ENCODE measurements around the gene EXOC1. TPM values are rescaled to one million over a fixed set of nuclear protein-coding genes. Genes with fewer than 3 reads are reported as not detected.
"Not testable (repeated sequence)": the region's sequence is repeated elsewhere in the genome, so short reads cannot be mapped to it uniquely, and the experiment has no call there.

Gene EXOC1
- total RNA-seq, 4 donors from 2014 or later: 26.2 to 60.8 (median 43.1) TPM

DNA sequence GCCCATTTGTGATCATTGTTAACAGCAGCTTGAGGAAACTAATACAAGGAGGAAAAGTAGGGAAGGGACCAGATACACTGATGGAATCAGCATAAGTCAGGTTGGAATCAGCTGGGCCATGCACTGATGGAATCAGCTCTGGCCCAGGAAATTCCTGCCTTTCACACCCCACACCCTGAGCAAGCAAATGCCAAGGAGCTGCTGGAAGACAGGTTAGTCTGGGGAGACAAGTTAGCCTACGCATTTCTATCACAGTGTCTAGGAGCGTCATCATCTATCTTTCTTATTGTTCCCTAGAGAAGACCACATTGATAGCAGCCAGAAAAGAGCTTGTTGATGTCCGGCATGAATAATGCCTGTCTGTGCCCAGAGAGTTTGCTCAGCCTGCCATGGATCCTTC, 79.1 kb downstream of the EXOC1 start:
- intact Hi-C loops (cut with DNase I; ENCODE audit: low total_unique reads) (no loop called here), in situ Hi-C loops (cut with MboI; ENCODE audit: low pct_ligation_motif_present in 1 of 4, low pct_unique_long_range_greater_than_20kb in 1 of 4, low sequenced_read_pairs in 3 of 4) (loop anchor here in 3 of 4 donors (25.0 kb wide), 1 partner anchor 380 kb away; no protein-coding TSS in a partner anchor)
- 92% methylated on average over 3 of the region's 3 CpGs; no CpG with 5 or more reads in 1 of the 2 donors for WGBS, 2 donors (ENCODE audit: low coverage in 1 of 2)
- DNase-seq: no peak
- Histone ChIP-seq H3K27me3 (no peaks in the 10 kb centered on the region), H3K27ac (no peak overlapping the region), H3K4me3 (no peak overlapping the region), H3K36me3 (no peaks in the 10 kb centered on the region), H3K9me3 (peaks cover 0 to 8% of the 10 kb centered on the region in 2 donors), H3K4me1 (no peaks in the 10 kb centered on the region)
- no peak for TF ChIP-seq POLR2A (IDR thresholded peaks at IDR 0.05)
- TF ChIP-seq, protein P1, sequence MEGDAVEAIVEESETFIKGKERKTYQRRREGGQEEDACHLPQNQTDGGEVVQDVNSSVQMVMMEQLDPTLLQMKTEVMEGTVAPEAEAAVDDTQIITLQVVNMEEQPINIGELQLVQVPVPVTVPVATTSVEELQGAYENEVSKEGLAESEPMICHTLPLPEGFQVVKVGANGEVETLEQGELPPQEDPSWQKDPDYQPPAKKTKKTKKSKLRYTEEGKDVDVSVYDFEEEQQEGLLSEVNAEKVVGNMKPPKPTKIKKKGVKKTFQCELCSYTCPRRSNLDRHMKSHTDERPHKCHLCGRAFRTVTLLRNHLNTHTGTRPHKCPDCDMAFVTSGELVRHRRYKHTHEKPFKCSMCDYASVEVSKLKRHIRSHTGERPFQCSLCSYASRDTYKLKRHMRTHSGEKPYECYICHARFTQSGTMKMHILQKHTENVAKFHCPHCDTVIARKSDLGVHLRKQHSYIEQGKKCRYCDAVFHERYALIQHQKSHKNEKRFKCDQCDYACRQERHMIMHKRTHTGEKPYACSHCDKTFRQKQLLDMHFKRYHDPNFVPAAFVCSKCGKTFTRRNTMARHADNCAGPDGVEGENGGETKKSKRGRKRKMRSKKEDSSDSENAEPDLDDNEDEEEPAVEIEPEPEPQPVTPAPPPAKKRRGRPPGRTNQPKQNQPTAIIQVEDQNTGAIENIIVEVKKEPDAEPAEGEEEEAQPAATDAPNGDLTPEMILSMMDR (IDR thresholded peaks at IDR 0.05): no peak
- TF ChIP-seq POLR2AphosphoS5 (IDR thresholded peaks at IDR 0.05): no peak
- no peak for TF ChIP-seq EP300 (IDR thresholded peaks at IDR 0.05; ENCODE audit: low read depth)

GRCh38 chr4:55933611-55934010, 80.2 kb downstream of the EXOC1 start:
- in situ Hi-C loops (cut with MboI; ENCODE audit: low pct_ligation_motif_present in 1 of 4, low pct_unique_long_range_greater_than_20kb in 1 of 4, low sequenced_read_pairs in 3 of 4): loop anchor here in 3 of 4 donors (25.0 kb wide), 1 partner anchor 379 kb away; no protein-coding TSS in a partner anchor
- TF ChIP-seq EP300 (IDR thresholded peaks at IDR 0.05; ENCODE audit: low read depth) (no peak), POLR2AphosphoS5 (IDR thresholded peaks at IDR 0.05) (no peak), POLR2A (IDR thresholded peaks at IDR 0.05) (no peak)
- TF ChIP-seq, protein P1 (IDR thresholded peaks at IDR 0.05): no peak
- H3K36me3 ChIP-seq: no peaks in the 10 kb centered on the region
- no peaks in the 10 kb centered on the region for H3K27me3 ChIP-seq
- no peaks in the 10 kb centered on the region for H3K4me1 ChIP-seq
- peaks cover 0 to 10% of the 10 kb centered on the region in 2 donors for H3K9me3 ChIP-seq
- no peak for DNase-seq
- no peak overlapping the region for H3K4me3 ChIP-seq
- WGBS, 2 donors (ENCODE audit: low coverage in 1 of 2): 82 to 88% methylated on average over 2 of the region's 2 CpGs
- no peak overlapping the region for H3K27ac ChIP-seq
- intact Hi-C loops (cut with DNase I; ENCODE audit: low total_unique reads): no loop called here

DNA sequence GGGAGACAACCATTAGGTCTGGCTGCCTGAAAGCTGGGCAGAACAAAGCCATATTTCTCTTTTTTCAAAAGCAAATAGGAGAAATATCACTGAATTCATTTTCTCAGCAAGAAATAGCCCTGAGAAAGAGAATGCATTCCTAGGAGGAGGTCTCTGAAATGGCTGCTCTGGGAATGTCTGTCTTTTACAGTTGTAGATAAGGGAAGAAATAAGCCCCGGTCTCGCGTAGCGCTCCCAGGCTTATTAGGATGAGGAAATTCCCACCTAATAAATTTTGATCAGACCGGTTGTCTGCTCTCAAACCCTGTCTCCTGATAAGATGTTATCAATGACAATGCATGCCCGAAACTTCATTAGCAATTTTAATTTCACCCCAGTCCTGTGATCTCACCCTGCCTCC, 82.5 kb downstream of the EXOC1 start:
- H3K36me3 ChIP-seq; intact Hi-C loops (cut with DNase I; ENCODE audit: low total_unique reads); H3K4me1 ChIP-seq; H3K27me3 ChIP-seq; H3K9me3 ChIP-seq; H3K4me3 ChIP-seq; H3K27ac ChIP-seq; DNase-seq: not testable (repeated sequence)
- 96 to 100% methylated on average over 2 to 6 of the region's 6 CpGs for WGBS, 2 donors (ENCODE audit: low coverage in 1 of 2)
- in situ Hi-C loops (cut with MboI; ENCODE audit: low pct_ligation_motif_present in 1 of 4, low pct_unique_long_range_greater_than_20kb in 1 of 4, low sequenced_read_pairs in 3 of 4): loop anchor here in 3 of 4 donors (25.0 kb wide), 1 partner anchor 376 kb away; no protein-coding TSS in a partner anchor

- Histone ChIP-seq H3K4me1 (no peaks in the 10 kb centered on the region), H3K36me3 (no peaks in the 10 kb centered on the region), H3K9me3 (peaks cover 0 to 10% of the 10 kb centered on the region in 2 donors), H3K27ac (no peak overlapping the region), H3K4me3 (no peak overlapping the region), H3K27me3 (no peaks in the 10 kb centered on the region)
- in situ Hi-C loops (cut with MboI; ENCODE audit: low pct_ligation_motif_present in 1 of 4, low pct_unique_long_range_greater_than_20kb in 1 of 4, low sequenced_read_pairs in 3 of 4) (loop anchor here in 3 of 4 donors (25.0 kb wide), 1 partner anchor 374 kb away; no protein-coding TSS in a partner anchor), intact Hi-C loops (cut with DNase I; ENCODE audit: low total_unique reads) (no loop called here)
- 89 to 100% methylated on average over 1 of the region's 1 CpG for WGBS, 2 donors (ENCODE audit: low coverage in 1 of 2)
- TF ChIP-seq POLR2A (IDR thresholded peaks at IDR 0.05) (no peak), POLR2AphosphoS5 (IDR thresholded peaks at IDR 0.05) (no peak), EP300 (IDR thresholded peaks at IDR 0.05; ENCODE audit: low read depth) (no peak)
- TF ChIP-seq, protein P1 (IDR thresholded peaks at IDR 0.05): no peak
- no peak for DNase-seq
Measured at GRCh38 chr4:55938481-55938880, 85.0 kb downstream of the EXOC1 start.

DNA sequence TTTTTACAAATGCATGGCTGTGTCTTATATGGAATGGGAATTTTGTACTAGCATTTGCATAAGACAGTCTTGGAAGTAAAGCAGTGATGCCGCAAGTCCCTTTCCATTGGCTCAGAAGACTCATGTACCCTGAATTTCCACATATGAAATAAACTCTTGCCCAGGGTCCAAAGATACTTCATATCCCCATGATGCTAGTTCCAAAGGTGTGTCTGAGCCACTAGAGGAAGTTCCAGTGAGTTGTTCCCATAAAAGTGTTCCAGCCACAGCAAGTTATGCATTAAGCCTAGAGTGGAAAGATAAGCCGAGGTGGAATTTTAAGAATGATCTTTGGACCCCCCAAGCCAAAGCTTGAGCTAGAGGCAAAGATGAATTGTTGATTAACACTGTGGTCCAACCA, 86.0 kb downstream of the EXOC1 start:
- Histone ChIP-seq H3K4me3 (no peak overlapping the region), H3K27ac (no peak overlapping the region), H3K27me3 (no peaks in the 10 kb centered on the region), H3K9me3 (peaks cover 0 to 10% of the 10 kb centered on the region in 2 donors), H3K36me3 (no peaks in the 10 kb centered on the region), H3K4me1 (no peaks in the 10 kb centered on the region)
- no peak for DNase-seq
- TF ChIP-seq POLR2A (IDR thresholded peaks at IDR 0.05) (no peak), POLR2AphosphoS5 (IDR thresholded peaks at IDR 0.05) (no peak), EP300 (IDR thresholded peaks at IDR 0.05; ENCODE audit: low read depth) (no peak)
- TF ChIP-seq, protein P1 (IDR thresholded peaks at IDR 0.05): no peak
- intact Hi-C loops (cut with DNase I; ENCODE audit: low total_unique reads): no loop called here
- 78% methylated on average over 2 of the region's 2 CpGs; no CpG with 5 or more reads in 1 of the 2 donors for WGBS, 2 donors (ENCODE audit: low coverage in 1 of 2)
- in situ Hi-C loops (cut with MboI; ENCODE audit: low pct_ligation_motif_present in 1 of 4, low pct_unique_long_range_greater_than_20kb in 1 of 4, low sequenced_read_pairs in 3 of 4): loop anchor here in 3 of 4 donors (25.0 kb wide), 1 partner anchor 373 kb away; no protein-coding TSS in a partner anchor

Data from transverse colon (tissue), 4 donors.